Stimulated activated CD8-positive, alpha-beta memory T cell treated with anti-CD3 and anti-CD28 coated beads, Interleukin-15, amount 100 ng/mL, for 48 hours (primary cell): ENCODE data around the gene PPM1E.
"Not testable (repeated sequence)": the region's sequence is repeated elsewhere in the genome, so short reads cannot be mapped to it uniquely, and the experiment has no call there.

Source experiments
- DNase-seq, 2 donors: peaks; one replicate each; pipeline ENCODE4 v3.0.0-alpha.2; 2020; ENCODE audit warnings: low read depth in 2 of 2

PPM1E gene

GRCh38 chr17:58779446-58779845 is 23.8 kb downstream of the PPM1E start:
- DNase-seq: no peak

GRCh38 chr17:58783380-58783779 is 27.7 kb downstream of the PPM1E start:
- no peak for DNase-seq

DNA sequence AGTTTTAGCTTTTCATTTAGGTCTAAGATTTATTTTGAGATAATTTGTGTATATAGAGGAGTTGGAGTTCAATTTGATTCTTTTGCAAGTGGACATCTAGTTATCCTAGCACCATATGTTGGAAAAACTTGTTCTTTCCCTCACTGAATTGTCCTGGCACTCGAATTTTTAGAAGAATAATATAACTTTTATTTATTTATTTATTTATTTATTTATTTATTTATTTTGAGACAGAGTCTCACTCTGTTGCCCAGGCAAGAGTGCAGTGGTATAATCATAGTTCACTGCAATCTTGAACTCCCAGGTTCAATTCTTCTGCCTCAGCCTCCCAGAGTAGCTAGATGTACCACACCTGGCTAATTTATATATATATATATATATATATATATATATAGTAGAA is 29.4 kb downstream of the PPM1E start:
- DNase-seq: no peak

GRCh38 chr17:58786586-58787295 is 31.1 kb downstream of the PPM1E start:
- no peak for DNase-seq

DNA sequence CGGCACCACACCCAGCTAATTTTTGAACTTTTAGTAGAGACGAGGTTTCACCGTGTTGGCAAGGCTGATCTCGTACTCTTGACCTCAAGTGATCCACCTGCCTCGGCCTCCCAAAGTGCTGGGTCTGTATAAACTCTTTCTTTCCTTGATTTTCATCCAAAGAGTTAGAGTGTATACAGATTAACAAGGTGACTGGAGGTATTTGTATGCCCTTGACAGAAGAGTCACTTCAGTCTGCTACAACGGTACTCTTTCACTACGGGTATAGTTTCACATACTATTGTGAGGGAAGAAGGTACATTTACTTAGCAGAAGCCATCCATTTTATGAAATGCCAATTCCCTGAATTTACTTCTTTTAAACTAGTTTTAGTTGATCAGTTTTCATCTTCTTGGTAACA is 32.5 kb downstream of the PPM1E start:
- DNase-seq: no peak

DNA sequence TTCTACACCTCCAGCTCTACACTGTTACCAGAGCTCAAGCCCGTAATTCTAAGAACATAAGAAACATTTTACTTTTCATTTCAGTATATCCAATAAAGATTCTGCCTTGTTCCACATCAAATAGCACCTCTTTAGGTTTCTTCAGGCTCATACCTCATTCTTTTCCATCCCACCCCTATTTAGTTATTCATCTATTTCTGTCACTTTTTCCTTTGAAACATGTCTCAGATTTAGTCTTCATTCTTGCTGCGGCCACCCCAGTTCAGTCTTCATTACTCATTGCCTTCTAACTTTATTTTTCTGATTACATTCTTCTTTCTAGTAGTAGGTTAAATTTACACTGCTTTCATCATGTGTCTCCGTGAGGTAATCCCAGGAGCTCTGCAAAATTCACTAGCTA is 33.5 kb downstream of the PPM1E start:
- no peak for DNase-seq

DNA sequence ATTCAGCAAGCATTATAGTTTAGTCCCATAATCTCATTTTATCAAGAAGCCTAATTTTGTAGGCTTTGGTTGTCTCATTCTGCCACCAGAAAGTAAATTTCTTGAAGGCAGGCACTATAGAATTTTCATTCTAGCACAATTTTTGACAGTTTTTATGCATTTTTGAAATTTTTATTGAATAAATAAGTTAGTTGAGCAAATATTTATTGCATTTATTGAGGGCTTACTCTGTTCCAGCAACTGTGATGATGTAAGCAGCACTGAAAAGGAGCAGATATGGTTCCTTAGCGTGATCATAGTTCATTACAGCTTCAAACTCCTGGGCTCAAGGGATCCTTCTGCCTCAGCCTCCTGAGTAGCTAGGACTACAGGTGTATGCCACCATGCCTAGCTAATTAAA is 34.2 kb downstream of the PPM1E start:
- DNase-seq: no peak

- not testable (repeated sequence) for DNase-seq
Measured at GRCh38 chr17:58794508-58794907, 38.9 kb downstream of the PPM1E start.

- no peak for DNase-seq
Measured at GRCh38 chr17:58802188-58802587, 46.5 kb downstream of the PPM1E start.

DNA sequence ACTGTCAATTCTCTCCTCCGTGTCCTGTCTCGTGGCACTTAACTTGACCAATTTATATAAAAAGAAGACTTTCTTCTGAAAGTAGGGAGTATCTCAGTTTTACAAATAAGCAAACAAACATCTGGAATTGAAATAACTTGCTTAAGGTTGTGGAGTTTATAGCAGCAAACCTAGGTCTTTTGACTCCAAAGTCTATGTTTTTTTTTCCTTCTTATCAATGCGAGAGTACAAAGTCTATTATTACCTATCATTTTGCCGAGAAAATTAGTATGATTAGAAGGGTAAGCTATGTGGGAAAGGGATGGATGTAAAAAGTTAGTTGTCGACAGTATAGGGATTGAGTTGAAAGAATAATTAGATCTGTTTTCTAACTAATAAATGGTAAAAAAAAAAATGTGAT is 50.4 kb downstream of the PPM1E start:
- no peak for DNase-seq

DNA sequence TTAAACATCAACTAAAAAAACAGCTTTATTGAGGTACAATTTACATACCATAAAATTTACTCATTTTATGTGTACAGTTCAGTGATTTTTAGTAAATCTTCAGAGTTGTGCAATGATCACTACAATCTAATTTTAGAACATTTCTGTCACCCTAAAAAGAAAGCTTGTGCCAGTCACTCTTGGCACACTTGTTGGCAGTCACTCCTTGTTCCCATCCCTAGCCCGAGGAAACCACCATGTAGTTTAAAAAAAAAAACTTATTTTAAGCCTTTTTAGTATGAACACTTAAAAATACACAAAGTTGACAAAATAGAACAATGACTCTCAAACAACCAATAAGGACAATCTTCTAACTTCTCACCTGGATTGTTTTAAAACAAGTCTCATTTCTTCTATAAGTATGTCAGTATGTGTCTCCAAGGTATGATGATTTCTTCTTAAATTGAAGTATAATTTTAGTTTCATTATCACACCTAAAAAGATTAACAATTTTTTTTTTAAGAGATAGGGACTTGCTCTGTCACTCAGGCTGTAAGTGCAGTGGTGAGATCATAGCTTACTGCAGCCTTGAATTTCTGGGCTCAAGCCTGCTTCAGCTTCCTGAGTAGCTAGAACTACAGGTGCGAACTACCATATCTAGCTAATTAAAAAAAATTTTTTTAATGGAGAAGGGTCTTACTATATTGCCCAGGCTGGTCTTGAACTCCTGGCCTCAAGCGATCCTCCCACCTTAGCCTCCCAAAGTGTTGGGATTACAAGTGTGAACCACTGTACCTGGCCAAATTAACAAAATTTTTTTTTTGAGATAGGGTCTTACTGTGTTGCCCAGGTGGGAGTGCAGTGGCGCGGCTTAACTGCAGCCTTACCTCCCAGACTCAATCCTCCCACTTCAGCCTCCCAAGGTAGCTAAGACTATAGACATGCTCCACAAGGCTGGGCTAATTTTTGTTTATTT is 53.2 kb downstream of the PPM1E start:
- DNase-seq: no peak

- DNase-seq: no peak
Measured at GRCh38 chr17:58809564-58809936, 53.9 kb downstream of the PPM1E start.

DNA sequence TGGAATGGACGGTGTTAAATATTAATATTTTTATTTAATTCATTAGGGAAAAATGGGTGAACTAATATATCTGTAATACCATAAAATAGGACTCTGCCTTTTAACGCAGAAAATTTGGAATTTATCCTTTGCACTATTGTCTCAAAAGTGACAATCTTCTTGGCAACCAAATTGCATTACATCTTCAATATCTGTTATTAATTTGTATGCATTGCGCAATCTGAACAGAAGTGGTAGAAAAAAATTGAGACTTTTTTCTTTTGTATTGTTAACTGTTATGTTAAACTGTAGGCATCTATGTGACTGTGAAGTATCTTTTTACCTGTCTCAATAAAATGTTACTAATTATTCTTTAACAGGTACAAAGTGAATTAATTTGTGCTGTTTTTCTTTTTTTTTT is 55.6 kb downstream of the PPM1E start:
- DNase-seq: no peak

DNA sequence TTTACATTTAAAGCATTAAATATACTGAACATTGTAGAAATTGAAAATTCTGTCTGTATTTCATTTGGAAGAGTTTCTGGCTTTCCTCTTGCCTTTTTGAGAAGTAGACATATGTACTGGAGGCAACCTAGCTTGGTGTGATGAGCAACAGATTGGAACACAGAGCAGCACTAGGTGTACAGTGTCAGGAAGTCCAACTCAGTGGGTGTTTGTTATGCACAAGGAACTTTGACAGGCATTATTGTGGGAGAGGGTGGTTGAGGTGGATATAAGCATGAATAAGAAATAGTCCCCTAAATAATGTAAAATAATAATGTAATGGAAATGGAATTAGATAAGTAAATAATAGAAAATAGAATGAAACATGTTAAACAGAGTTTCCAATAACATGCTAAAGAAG is 58.1 kb downstream of the PPM1E start:
- DNase-seq: no peak

DNA sequence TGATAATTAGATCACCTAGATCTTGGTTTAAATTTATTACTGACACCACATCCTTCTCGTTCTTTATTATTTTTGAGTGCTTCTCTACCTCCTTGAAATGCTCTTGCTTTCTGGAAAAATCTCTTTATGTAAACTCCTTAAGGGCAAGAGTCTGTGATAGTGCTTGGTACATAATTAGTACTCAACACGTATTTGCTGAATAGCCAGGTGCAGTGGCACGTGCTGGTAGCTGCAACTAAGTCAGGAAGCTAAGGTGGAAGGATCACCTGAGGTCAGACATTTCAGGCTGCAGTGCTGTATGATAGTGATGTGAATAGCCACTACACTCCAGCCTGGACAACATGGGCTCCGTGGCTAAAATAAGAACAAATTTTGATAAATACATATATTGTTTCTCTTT is 63.0 kb downstream of the PPM1E start:
- DNase-seq: no peak

GRCh38 chr17:58822148-58823050 is 66.7 kb downstream of the PPM1E start:
- no peak for DNase-seq

DNA sequence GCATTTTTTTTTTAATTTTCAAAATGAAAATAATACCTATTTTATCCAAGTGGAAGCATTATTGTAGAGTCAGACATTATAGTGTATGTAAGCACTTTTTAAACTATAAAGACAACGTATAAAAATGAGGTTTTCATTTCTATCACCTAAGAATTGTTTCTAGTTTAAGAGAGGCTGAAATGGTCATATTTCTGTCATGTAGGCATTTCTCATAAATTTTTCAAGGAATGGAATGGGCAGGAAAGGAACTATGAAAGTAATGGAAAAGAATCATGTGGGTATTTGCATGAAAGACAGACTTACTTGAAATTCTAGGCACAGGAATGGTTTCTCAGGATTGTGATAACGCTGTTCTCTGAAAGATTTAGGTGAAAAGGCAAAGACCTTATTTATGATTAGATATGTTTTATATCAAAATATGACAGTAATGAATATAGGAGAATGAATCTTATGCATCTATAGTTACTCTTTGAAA is 67.4 kb downstream of the PPM1E start:
- no peak for DNase-seq

DNA sequence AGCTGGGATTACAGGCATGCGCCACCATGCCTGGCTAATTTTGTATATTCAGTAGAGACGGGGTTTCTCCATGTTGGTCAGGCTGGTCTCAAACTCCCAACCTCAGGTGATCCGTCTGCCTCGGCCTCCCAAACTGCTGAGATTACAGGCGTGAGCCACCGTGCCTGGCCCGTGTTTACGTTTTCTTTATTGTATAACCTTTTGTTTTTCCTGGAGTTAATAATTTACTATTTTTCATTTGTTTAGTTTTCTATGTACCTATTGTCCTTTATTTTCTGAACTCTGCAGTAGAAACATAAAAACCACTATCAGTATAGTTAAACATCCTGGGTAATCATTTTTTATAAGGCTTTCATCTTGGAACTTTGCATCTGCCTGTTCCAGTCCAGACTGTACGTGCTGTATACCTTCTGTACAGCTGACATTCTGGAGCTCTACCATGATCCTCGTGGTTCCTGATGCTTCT is 73.6 kb downstream of the PPM1E start:
- no peak for DNase-seq

- no peak for DNase-seq
Measured at GRCh38 chr17:58831780-58832179, 76.1 kb downstream of the PPM1E start.

- no peak for DNase-seq
Measured at GRCh38 chr17:58832514-58832913, 76.9 kb downstream of the PPM1E start.

DNA sequence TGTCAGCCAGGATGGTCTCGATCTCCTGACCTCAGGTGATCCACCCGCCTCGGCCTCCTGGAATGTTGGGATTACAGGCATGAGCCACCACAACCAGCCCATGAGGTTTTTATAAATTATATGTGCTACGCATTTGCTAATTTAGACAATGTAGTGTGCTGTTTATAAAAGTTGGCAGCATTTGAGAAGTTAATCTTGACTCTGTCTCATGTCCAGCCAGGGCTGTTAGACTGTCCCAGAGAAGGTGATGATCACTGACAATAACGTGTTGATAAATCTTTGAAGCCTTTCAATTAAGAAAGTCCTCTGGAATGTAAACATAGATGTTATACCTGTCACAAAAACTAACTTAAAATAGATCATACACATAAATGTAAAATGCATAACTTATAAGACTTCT is 82.0 kb downstream of the PPM1E start:
- DNase-seq: no peak
